ENCODE data around the gene PRKCD.

Gene PRKCD

GRCh38 chr3:53221827-53222182, 60.8 kb downstream of the PRKCD start:
- no peak for DNase-seq

- no peak for DNase-seq
Measured at GRCh38 chr3:53222183-53222901, 61.3 kb downstream of the PRKCD start.

GRCh38 chr3:53223025-53223424, 62.0 kb downstream of the PRKCD start:
- DNase-seq: no peak

- no peak for DNase-seq
Measured at GRCh38 chr3:53223541-53223966, 62.5 kb downstream of the PRKCD start.

GRCh38 chr3:53224026-53224425, 63.0 kb downstream of the PRKCD start:
- DNase-seq: no peak

- DNase-seq: no peak
Measured at GRCh38 chr3:53224536-53224935, 63.5 kb downstream of the PRKCD start.

- DNase-seq: no peak
Measured at GRCh38 chr3:53225181-53225580, 64.2 kb downstream of the PRKCD start.

- DNase-seq: no peak
Measured at GRCh38 chr3:53225651-53226050, 64.6 kb downstream of the PRKCD start.

- no peak for DNase-seq
Measured at GRCh38 chr3:53226142-53226840, 65.3 kb downstream of the PRKCD start.

- DNase-seq: no peak
Measured at GRCh38 chr3:53226841-53227407, 65.9 kb downstream of the PRKCD start.

- DNase-seq: no peak
Measured at GRCh38 chr3:53227993-53228885, 67.2 kb downstream of the PRKCD start.

GRCh38 chr3:53229171-53229570, 68.2 kb downstream of the PRKCD start:
- DNase-seq: no peak

GRCh38 chr3:53229606-53230005, 68.6 kb downstream of the PRKCD start:
- no peak for DNase-seq

GRCh38 chr3:53230041-53230621, 69.1 kb downstream of the PRKCD start:
- no peak for DNase-seq

GRCh38 chr3:53230789-53231188, 69.8 kb downstream of the PRKCD start:
- no peak for DNase-seq

- no peak for DNase-seq
Measured at GRCh38 chr3:53231532-53232511, 70.8 kb downstream of the PRKCD start.

GRCh38 chr3:53232641-53233377, 71.8 kb downstream of the PRKCD start:
- DNase-seq: no peak

- DNase-seq: no peak
Measured at GRCh38 chr3:53234130-53234840, 73.3 kb downstream of the PRKCD start.

GRCh38 chr3:53234841-53235232, 73.8 kb downstream of the PRKCD start:
- no peak for DNase-seq

- no peak for DNase-seq
Measured at GRCh38 chr3:53235545-53235944, 74.5 kb downstream of the PRKCD start.

Measured in NCI-H1694 treated with DMSO at 0.1 percent for 48 hours (cell line).